ENCODE results near the gene ZNF319. TPM values are rescaled to one million over a fixed set of nuclear protein-coding genes. Genes with fewer than 3 reads are reported as not detected.

ZNF319 gene
- total and polyA plus RNA-seq, 2 of the 13 experiments (the other 11 are each of a cell fraction or from before 2014, with no cell fraction given) = 2.4 to 3.6 TPM

DNA sequence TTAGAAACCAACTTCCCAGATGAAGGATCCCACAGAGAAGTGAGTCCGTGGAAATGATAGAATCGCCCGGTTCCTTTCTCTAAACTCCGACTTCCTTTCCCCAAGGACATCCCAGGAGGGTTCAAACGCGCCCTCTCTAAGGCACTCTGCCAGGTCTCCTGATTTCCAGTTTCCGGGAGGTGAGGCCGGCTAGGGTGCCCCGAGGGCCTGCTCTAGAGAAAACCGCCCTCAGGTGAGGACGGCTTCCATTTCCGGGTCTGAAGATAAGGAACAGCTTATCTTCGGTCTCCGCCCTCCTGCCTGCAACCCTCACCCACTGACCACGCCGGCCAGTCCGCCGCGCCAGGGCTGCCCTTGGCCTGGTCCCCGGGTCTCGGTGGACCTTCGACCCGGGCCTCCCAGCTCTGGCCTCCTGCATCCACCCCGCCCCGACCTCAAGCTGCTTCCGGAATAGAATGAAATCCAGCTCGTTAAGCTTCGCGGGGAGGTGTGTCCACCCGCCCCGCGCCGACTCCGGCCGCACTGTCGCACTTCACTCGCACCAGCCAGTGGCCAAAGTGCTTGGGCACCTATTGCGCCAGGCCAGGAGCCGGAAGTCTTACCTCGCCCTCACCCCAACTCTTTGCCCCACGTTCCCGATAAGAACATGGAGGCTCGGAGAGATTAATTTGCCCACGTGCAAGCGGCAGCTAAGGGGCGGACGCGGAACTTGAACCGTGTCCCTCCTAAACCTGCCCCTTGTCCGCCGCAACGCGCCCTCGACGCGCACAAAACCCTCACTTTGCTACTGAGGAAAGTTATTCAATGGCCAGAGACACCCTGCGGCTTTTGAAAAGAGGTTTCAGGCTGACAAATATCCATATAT lies 24.2 kb upstream of the ZNF319 start (continued):
- TF ChIP-seq ZNF136 (CRISPR knock-in tag; IDR thresholded peaks at IDR 0.05; ENCODE audit: low read depth) (peak; percentile 63), RAD51 (IDR thresholded peaks at IDR 0.05; ENCODE audit: borderline replicate concordance) (no peak), ZNF124 (CRISPR knock-in tag; IDR thresholded peaks at IDR 0.05) (peak; percentile 81), ZNF879 (CRISPR knock-in tag; IDR thresholded peaks at IDR 0.05) (no peak), ZFY (CRISPR knock-in tag; IDR thresholded peaks at IDR 0.05) (peak; percentile 87), NAIF1 (CRISPR knock-in tag; IDR thresholded peaks at IDR 0.05; ENCODE audit: borderline replicate concordance) (peak; percentile 90), KDM1A (CRISPR knock-in tag; IDR thresholded peaks at IDR 0.05) (no peak), NFYC (CRISPR knock-in tag; IDR thresholded peaks at IDR 0.05) (no peak; the same call in 1 of the 2 replicates), ISX (CRISPR knock-in tag; conservative IDR thresholded peaks at IDR 0.05) (no peak)
- TF ChIP-seq, protein P1, sequence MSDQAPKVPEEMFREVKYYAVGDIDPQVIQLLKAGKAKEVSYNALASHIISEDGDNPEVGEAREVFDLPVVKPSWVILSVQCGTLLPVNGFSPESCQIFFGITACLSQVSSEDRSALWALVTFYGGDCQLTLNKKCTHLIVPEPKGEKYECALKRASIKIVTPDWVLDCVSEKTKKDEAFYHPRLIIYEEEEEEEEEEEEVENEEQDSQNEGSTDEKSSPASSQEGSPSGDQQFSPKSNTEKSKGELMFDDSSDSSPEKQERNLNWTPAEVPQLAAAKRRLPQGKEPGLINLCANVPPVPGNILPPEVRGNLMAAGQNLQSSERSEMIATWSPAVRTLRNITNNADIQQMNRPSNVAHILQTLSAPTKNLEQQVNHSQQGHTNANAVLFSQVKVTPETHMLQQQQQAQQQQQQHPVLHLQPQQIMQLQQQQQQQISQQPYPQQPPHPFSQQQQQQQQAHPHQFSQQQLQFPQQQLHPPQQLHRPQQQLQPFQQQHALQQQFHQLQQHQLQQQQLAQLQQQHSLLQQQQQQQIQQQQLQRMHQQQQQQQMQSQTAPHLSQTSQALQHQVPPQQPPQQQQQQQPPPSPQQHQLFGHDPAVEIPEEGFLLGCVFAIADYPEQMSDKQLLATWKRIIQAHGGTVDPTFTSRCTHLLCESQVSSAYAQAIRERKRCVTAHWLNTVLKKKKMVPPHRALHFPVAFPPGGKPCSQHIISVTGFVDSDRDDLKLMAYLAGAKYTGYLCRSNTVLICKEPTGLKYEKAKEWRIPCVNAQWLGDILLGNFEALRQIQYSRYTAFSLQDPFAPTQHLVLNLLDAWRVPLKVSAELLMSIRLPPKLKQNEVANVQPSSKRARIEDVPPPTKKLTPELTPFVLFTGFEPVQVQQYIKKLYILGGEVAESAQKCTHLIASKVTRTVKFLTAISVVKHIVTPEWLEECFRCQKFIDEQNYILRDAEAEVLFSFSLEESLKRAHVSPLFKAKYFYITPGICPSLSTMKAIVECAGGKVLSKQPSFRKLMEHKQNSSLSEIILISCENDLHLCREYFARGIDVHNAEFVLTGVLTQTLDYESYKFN (CRISPR knock-in tag; conservative IDR thresholded peaks at IDR 0.05) = peak; percentile 99
- TF ChIP-seq, protein P2, sequence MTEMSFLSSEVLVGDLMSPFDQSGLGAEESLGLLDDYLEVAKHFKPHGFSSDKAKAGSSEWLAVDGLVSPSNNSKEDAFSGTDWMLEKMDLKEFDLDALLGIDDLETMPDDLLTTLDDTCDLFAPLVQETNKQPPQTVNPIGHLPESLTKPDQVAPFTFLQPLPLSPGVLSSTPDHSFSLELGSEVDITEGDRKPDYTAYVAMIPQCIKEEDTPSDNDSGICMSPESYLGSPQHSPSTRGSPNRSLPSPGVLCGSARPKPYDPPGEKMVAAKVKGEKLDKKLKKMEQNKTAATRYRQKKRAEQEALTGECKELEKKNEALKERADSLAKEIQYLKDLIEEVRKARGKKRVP (CRISPR knock-in tag; IDR thresholded peaks at IDR 0.05) = peak in 1 of 2 experiments; percentile 89; a peak in 2 of 4 replicates
- TF ChIP-seq, protein P3, sequence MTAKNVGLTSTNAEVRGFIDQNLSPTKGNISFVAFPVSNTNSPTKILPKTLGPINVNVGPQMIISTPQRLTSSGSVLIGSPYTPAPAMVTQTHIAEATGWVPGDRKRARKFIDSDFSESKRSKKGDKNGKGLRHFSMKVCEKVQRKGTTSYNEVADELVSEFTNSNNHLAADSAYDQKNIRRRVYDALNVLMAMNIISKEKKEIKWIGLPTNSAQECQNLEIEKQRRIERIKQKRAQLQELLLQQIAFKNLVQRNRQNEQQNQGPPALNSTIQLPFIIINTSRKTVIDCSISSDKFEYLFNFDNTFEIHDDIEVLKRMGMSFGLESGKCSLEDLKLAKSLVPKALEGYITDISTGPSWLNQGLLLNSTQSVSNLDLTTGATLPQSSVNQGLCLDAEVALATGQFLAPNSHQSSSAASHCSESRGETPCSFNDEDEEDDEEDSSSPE (CRISPR knock-in tag; IDR thresholded peaks at IDR 0.05) = peak; percentile 92
- TF ChIP-seq, protein P4, sequence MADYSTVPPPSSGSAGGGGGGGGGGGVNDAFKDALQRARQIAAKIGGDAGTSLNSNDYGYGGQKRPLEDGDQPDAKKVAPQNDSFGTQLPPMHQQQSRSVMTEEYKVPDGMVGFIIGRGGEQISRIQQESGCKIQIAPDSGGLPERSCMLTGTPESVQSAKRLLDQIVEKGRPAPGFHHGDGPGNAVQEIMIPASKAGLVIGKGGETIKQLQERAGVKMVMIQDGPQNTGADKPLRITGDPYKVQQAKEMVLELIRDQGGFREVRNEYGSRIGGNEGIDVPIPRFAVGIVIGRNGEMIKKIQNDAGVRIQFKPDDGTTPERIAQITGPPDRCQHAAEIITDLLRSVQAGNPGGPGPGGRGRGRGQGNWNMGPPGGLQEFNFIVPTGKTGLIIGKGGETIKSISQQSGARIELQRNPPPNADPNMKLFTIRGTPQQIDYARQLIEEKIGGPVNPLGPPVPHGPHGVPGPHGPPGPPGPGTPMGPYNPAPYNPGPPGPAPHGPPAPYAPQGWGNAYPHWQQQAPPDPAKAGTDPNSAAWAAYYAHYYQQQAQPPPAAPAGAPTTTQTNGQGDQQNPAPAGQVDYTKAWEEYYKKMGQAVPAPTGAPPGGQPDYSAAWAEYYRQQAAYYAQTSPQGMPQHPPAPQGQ (CRISPR knock-in tag; IDR thresholded peaks at IDR 0.05; ENCODE audit: borderline replicate concordance) = peak; percentile 76; the same call in 1 of the 2 replicates
- TF ChIP-seq, protein P5, sequence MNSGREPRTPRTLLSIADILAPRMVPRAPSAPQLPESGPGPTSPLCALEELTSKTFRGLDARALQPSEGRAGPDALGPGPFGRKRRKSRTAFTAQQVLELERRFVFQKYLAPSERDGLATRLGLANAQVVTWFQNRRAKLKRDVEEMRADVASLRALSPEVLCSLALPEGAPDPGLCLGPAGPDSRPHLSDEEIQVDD (CRISPR knock-in tag; IDR thresholded peaks at IDR 0.05; ENCODE audit: borderline replicate concordance) = peak; percentile 71; the same call in 1 of the 2 replicates
- TF ChIP-seq, protein P6, sequence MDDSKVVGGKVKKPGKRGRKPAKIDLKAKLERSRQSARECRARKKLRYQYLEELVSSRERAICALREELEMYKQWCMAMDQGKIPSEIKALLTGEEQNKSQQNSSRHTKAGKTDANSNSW (CRISPR knock-in tag; IDR thresholded peaks at IDR 0.05; ENCODE audit: borderline replicate concordance) = peak; percentile 43; the same call in 1 of the 2 replicates
